Renal cortex interstitium (tissue), 11 donors: Measurements from ENCODE around the gene PEX16. TPM values are rescaled to one million over a fixed set of nuclear protein-coding genes. Genes with fewer than 3 reads are reported as not detected.
"Not testable (repeated sequence)": the region's sequence is repeated elsewhere in the genome, so short reads cannot be mapped to it uniquely, and the experiment has no call there.

ENCODE experiments used
- DNase-seq, 11 donors: peaks; one replicate each; pipeline ENCODE4 v3.0.0-alpha.2; 2013; ENCODE audit warnings: low read depth in 9 of 11, low spot score in 4 of 11; ENCODE audit errors: extremely low read depth in 1 of 11
- polyA plus RNA-seq, 3 donors: library from polyadenylated mRNA; unstranded; fragments of 120-200 nt; gene quantifications; one replicate each; pipeline ENCODE4 v1.2.1, GENCODE V29; 2013; ENCODE audit not compliant: insufficient read length in 3 of 3

Gene PEX16
- polyA plus RNA-seq, 3 donors, result 15.5 to 17.8 (median 17.0) TPM

- not testable (repeated sequence) for DNase-seq
Observed at GRCh38 chr11:45905576-45905975, 12.1 kb downstream of the PEX16 start.

DNA sequence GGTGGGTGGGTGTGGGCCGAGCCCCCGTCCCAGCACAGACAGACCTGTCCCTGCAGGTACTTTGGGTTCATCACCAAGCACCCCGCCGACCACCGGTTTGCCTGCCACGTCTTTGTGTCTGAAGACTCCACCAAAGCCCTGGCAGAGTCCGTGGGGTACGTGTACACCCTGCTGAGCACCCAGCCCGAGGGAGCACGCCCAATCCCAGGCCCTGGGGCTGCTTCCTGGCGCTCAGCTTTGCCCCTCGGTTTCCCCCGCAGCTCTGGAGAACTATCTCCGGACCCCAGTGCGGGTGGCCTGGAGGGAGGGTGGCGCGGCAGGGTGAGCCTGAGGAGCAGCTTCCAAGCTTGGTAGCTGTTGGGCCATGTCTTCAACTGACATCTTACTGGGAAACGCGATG lies 12.6 kb downstream of the PEX16 start:
- no peak for DNase-seq

- no peak for DNase-seq
Observed at GRCh38 chr11:45904309-45904915, 13.3 kb downstream of the PEX16 start.

- DNase-seq, result no peak
Observed at GRCh38 chr11:45902452-45903380, 15.0 kb downstream of the PEX16 start.

- DNase-seq, result no peak
Observed at GRCh38 chr11:45901626-45902025, 16.1 kb downstream of the PEX16 start.

GRCh38 chr11:45900916-45901617 lies 16.6 kb downstream of the PEX16 start:
- no peak for DNase-seq

- not testable (repeated sequence) for DNase-seq
Observed at GRCh38 chr11:45900175-45900800, 17.4 kb downstream of the PEX16 start.

DNA sequence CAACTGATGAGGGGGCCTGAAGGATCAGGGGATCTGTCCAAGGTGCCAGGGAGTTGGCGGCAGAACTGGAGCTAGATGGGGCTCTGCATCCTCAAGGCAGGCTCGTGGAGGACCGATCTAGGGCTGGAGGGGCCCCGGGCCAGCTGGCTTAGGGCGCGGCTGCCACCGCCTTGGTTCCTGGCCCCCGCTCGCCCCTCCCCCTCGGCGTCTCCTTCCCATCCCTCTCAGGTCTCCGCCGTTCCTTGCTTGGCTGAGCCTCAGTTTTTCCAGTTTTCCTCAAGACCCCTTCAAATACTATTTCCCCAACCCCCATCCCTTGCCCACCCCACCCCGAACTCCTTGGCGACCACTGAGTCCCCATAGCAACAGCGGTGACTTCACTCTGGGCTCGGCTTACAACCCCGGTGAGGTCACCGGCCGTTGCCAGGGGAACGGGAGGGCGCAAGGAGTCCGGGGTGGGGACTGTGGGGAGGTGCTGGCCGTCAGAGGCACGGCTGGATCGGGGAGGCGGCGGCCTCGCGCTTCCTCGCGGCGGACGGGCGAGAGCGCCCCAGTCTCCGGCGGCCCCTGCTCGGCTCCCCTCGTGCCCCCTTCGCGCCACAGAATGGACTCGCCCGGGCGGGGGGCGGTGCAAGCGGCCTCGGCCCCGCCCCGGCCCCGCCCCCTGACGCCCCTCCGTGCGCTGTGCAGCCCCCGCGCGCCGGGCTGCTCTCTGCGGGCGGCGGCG lies 18.1 kb downstream of the PEX16 start:
- DNase-seq, result peak in 8 of 11 donors; percentile 82 to 90 (median 86)

GRCh38 chr11:45899086-45899447 lies 18.6 kb downstream of the PEX16 start:
- DNase-seq, result no peak

DNA sequence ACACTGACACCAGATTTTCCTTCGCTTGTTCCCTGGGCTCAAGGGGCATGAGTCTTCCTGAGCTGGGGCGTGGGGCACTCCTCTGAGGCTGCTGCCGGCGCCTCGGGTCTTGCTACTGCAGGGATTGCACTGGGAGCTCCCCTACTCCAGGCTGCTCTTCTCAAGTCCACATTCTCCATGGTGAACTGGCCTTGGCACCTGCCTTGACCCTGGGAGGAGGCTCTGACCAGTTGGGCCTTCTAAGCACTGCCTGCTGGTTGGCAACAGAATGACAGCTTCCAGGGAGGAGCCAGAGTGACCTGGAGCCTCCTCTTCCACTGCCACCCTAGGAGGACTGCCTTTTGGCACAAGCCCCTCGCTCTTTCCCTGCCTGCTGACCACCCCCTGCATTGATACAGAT lies 20.1 kb downstream of the PEX16 start:
- no peak for DNase-seq

- DNase-seq, result peak in 7 of 11 donors; percentile 49 to 79 (median 61)
Observed at GRCh38 chr11:45896422-45896984, 21.2 kb downstream of the PEX16 start.

DNA sequence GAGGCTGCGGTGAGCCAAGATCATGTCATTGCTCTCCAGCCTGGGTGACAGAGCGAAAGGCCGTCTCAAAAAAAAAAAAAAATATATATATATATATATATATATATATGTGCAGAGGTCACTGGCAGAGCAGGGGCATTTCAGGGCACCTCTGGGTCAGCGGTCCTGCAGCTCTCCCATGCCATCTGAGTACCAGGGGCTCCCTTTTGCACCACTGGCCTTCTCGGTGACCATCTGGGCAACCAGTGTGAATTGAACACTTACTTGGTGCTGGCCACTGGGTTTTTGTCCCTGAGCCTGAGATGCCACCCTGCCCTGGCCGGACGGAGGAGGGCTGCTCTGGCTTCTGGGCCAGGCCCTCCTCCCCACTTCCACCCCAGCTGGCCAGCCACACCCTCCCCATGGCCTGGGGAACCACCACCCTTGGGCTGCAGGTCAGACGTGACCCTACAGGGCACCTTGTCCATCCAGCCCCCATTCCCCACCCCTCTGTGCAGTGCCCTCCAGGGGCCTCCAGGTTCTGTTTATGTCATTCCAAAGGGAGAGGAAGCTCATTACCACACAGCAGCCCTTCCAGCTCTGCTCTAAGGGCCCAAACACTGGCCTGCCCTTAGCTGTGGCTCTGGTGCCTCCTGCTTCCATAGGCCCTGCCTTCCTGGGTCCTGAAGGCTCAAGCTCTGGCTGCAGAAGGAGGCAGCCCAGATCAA lies 22.0 kb downstream of the PEX16 start:
- no peak for DNase-seq

DNA sequence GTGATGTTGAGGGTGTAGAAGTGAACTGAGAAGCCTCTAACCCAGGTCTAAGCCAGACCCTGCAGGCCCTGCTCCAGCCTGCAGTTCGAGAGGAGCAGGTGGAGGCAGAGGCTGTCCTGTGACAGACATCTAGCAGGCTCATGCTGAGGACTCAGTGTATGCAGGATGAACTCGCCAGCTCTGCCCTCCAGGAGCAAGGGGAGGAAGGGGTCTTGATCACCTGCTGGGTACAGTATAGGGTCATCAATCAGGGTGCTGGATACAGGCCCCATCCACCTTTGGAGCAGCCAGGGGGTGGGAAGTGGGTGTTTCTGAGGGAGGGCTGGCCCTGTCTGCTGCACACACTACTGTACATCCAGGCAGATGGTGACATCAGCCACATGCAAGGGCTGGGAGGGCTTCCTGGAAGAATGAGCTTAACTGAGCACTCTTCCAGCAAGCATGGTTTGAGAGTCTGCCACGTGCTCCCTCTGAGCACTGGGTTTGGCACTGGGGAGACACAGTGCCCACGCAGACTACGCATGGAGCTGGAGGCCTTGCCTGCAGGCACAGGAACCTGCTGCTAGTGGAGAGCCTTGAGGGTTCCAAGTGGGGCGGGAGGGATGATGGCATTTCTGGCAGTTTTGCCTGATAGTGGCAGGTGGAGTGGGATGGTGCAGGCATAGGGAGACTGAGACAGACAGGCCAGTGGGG lies 23.0 kb downstream of the PEX16 start:
- DNase-seq, result no peak

- no peak for DNase-seq
Observed at GRCh38 chr11:45892856-45893255, 24.8 kb downstream of the PEX16 start.

DNA sequence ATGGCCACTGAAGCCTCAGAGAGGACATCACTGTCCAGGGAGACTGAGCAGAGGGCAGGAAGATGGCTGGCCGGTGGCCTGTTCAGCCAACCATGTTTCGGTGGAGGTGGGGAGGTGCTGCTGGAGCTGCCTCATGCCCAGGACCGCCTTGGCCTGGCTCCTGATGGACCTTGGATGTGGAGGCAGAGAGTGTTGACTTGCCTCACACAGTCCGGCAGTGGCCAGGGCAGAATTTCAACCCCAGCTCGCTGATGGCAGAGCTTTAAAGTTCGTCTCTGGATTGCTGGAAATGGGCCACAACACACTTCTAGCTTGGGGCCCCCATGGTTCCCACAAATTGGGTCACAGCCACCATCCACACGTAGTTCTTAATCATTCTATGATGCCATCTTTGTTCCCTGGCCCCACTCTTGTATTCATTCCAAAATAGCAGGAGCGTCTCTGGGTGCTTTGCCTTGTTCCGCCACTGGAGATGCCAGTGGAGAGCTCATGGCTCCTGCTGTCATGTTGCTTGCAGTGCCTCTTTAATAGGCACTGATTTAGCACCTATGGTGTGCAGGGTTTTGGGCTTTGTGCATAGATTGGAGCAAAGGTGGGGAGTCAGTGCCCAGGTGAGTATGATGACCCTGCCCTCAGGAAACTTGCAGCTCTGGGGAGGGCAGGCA lies 26.7 kb downstream of the PEX16 start:
- DNase-seq, result no peak

- DNase-seq, result no peak
Observed at GRCh38 chr11:45889966-45890365, 27.7 kb downstream of the PEX16 start.

DNA sequence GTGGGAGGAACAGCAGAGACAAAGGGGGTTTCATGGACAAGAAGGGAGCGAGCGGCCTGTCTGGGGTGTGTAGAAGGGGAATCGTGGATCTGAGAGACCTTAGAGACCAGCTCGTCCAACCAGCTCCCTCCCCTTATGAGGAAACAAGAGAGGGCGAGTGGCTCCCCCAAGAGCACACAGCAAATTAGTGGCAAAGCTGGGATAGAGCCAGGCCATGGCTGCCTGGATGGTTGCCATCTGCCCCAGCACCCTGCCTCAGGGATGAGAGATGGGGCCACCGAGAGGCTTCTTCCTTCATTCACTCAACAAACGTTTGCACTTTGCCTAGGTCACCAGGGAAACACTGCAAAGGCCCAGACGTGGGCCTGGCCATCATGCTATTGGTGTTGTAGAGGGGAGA lies 28.1 kb downstream of the PEX16 start:
- no peak for DNase-seq
